H1 (cell line): ENCODE measurements around the gene UMAD1. TPM values are rescaled to one million over a fixed set of nuclear protein-coding genes. Genes with fewer than 3 reads are reported as not detected.

Experiments used
- CTCF ChIA-PET: fragments of 300-600 bp; sonication (Branson Sonifier 250); formaldehyde crosslinking; loops from one replicate; lab custom pipeline; 2021; ENCODE audit not compliant: partially characterized antibody; lab: Charles Lee
- POLR2A ChIA-PET: fragments of 300-600 bp; sonication (Branson Sonifier 250); formaldehyde crosslinking; loops from one replicate; lab custom pipeline; 2021; ENCODE audit warnings: inconsistent platforms; ENCODE audit not compliant: partially characterized antibody; lab: Charles Lee
- DNase-seq, 2 experiments: peaks; one replicate each; pipeline versions ENCODE4 v3.0.0 to v3.0.0-alpha.2; 2010 to 2022; ENCODE audit warnings: low spot score in 2 of 2, low read depth in 1 of 2, mixed read lengths in 1 of 2
- FAIRE-seq: peaks from 2 replicates; lab custom pipeline; 2011; peaks lifted over from hg19 to GRCh38; lab: Jason Lieb, UNC
- H2AFZ ChIP-seq: 2 replicates; pipeline ENCODE4 v1.8.1; 2012; ENCODE audit warnings: low read length, inconsistent platforms
- H2AK5ac ChIP-seq: 2 replicates; pipeline ENCODE4 v1.6.1; 2013; ENCODE audit warnings: low read depth, low read length
- H2BK120ac ChIP-seq: replicated peaks from 2 replicates; pipeline ENCODE3; 2013; ENCODE audit warnings: low read depth, low read length, inconsistent platforms
- H2BK12ac ChIP-seq: 2 replicates; pipeline ENCODE4 v1.6.1; 2013; ENCODE audit warnings: low read depth, low read length
- H2BK15ac ChIP-seq: 2 replicates; pipeline ENCODE4 v1.6.1; 2013; ENCODE audit warnings: low read length
- H2BK20ac ChIP-seq: 2 replicates; pipeline ENCODE4 v1.6.1; 2013; ENCODE audit warnings: low read length
- H2BK5ac ChIP-seq: 2 replicates; pipeline ENCODE4 v1.6.1; 2013; ENCODE audit warnings: low read depth, low read length
- H3K14ac ChIP-seq: 2 replicates; pipeline ENCODE4 v1.6.1; 2013; ENCODE audit warnings: inconsistent platforms; ENCODE audit not compliant: insufficient read length
- H3K18ac ChIP-seq: 2 replicates; pipeline ENCODE4 v1.6.1; 2013; ENCODE audit warnings: low read length; ENCODE audit errors: extremely low read depth
- H3K23ac ChIP-seq: 2 replicates; pipeline ENCODE4 v1.6.1; 2013; ENCODE audit warnings: inconsistent platforms; ENCODE audit not compliant: insufficient read length
- H3K23me2 ChIP-seq: 2 replicates; pipeline ENCODE4 v1.6.1; 2013; ENCODE audit warnings: low read depth, low read length
- H3K27ac ChIP-seq: 2 replicates; pipeline ENCODE4 v1.6.1; 2011; ENCODE audit warnings: low read depth, low read length, inconsistent platforms
- H3K27me3 ChIP-seq, 4 experiments: replicated peaks in 1 of 4; 1 replicate in 1 of 4; 2 replicates in 3 of 4; pipeline versions ENCODE4 v1.6.1 to v1.8.1; 2011 to 2013; ENCODE audit warnings: low read length in 3 of 4, mild to moderate bottlenecking in 3 of 4, inconsistent platforms in 2 of 4, mixed read lengths in 2 of 4, moderate library complexity in 1 of 4; ENCODE audit not compliant: control insufficient read depth in 3 of 4, insufficient read depth in 3 of 4; ENCODE audit errors: extremely low read depth in 1 of 4
- H3K36me3 ChIP-seq, 4 experiments: 2 replicates each; pipeline versions ENCODE4 v1.6.1 to v1.8.1; 2011 to 2013; ENCODE audit warnings: mild to moderate bottlenecking in 4 of 4, low read length in 3 of 4, moderate library complexity in 2 of 4, control low read depth in 1 of 4, inconsistent platforms in 1 of 4; ENCODE audit not compliant: insufficient read depth in 4 of 4, control insufficient read depth in 2 of 4
- H3K4ac ChIP-seq: replicated peaks from 2 replicates; pipeline ENCODE3; 2013; ENCODE audit warnings: low read length, low read depth, mixed read lengths, inconsistent platforms; ENCODE audit not compliant: insufficient read length
- H3K4me1 ChIP-seq, 4 experiments: replicated peaks in 1 of 4; 1 replicate in 1 of 4; 2 replicates in 3 of 4; pipeline versions ENCODE4 v1.6.1 to v1.8.1; 2011 to 2013; ENCODE audit warnings: low read length in 3 of 4, inconsistent platforms in 2 of 4, mixed read lengths in 1 of 4; ENCODE audit not compliant: insufficient read depth in 4 of 4, control insufficient read depth in 3 of 4
- H3K4me2 ChIP-seq, 2 experiments: 2 replicates each; pipeline versions ENCODE4 v1.6.1 to v1.8.1; 2011 to 2013; ENCODE audit warnings: low read depth in 2 of 2, low read length in 2 of 2, control low read depth in 1 of 2, inconsistent platforms in 1 of 2, mild to moderate bottlenecking in 1 of 2; ENCODE audit not compliant: insufficient read depth in 1 of 2
- H3K4me3 ChIP-seq, 4 experiments: fragments of 200-600, 300-600 bp in 1 of 4; sonication (generic), shearing (Covaris generic), sonication (Bioruptor Twin) in 1 of 4; 2 replicates each; pipeline versions ENCODE4 v1.5.1 to v1.8.1; 2011 to 2016; ENCODE audit warnings: low read length in 4 of 4, low read depth in 3 of 4, control low read depth in 2 of 4, inconsistent platforms in 2 of 4, mild to moderate bottlenecking in 2 of 4, mixed read lengths in 1 of 4, moderate library complexity in 1 of 4; ENCODE audit not compliant: insufficient read depth in 2 of 4; ENCODE audit errors: extremely low read depth in 1 of 4
- H3K56ac ChIP-seq: replicated peaks from 2 replicates; pipeline ENCODE3; 2013; ENCODE audit warnings: low read depth, mild to moderate bottlenecking, mixed read lengths, low read length, inconsistent platforms; ENCODE audit not compliant: insufficient read length
- H3K79me1 ChIP-seq: 2 replicates; pipeline ENCODE4 v1.6.1; 2013; ENCODE audit warnings: low read depth, low read length, control low read depth
- H3K79me2 ChIP-seq, 2 experiments: 2 replicates each; pipeline versions ENCODE4 v1.6.1 to v1.8.1; 2012 to 2013; ENCODE audit warnings: low read length in 2 of 2, mild to moderate bottlenecking in 2 of 2, inconsistent platforms in 1 of 2; ENCODE audit not compliant: insufficient read depth in 2 of 2, control insufficient read depth in 1 of 2
- H3K9ac ChIP-seq, 4 experiments: replicated peaks in 1 of 4; 1 replicate in 1 of 4; 2 replicates in 3 of 4; pipeline versions ENCODE4 v1.6.1 to v1.8.1; 2011 to 2013; ENCODE audit warnings: low read depth in 3 of 4, low read length in 3 of 4, control low read depth in 2 of 4, mild to moderate bottlenecking in 2 of 4, moderate library complexity in 2 of 4, inconsistent platforms in 1 of 4; ENCODE audit errors: extremely low read depth in 1 of 4
- H3K9me3 ChIP-seq, 2 experiments: 2 replicates each; pipeline versions ENCODE4 v1.6.1 to v1.8.1; 2012 to 2013; ENCODE audit warnings: mild to moderate bottlenecking in 2 of 2, moderate library complexity in 2 of 2, control low read depth in 1 of 2, inconsistent platforms in 1 of 2, low read depth in 1 of 2, low read length in 1 of 2, mixed read lengths in 1 of 2; ENCODE audit not compliant: insufficient read depth in 2 of 2
- H4K20me1 ChIP-seq, 2 experiments: replicated peaks in 1 of 2; 2 replicates each; pipeline versions ENCODE3 to v1.8.1; 2011 to 2013; ENCODE audit warnings: inconsistent platforms in 2 of 2, low read length in 2 of 2, mild to moderate bottlenecking in 1 of 2; ENCODE audit not compliant: insufficient read depth in 2 of 2, control insufficient read depth in 1 of 2
- H4K5ac ChIP-seq: 2 replicates; pipeline ENCODE4 v1.6.1; 2013; ENCODE audit warnings: low read length, low read depth, mixed read lengths, inconsistent platforms; ENCODE audit not compliant: insufficient read length
- H4K8ac ChIP-seq: 2 replicates; pipeline ENCODE4 v1.8.0; 2013; ENCODE audit warnings: mild to moderate bottlenecking, moderate library complexity, low read length, inconsistent platforms; ENCODE audit not compliant: insufficient read depth; ENCODE audit errors: extremely low read depth
- H4K91ac ChIP-seq: replicated peaks from 2 replicates; pipeline ENCODE3; 2013; ENCODE audit warnings: low read length, mixed read lengths, inconsistent platforms; ENCODE audit not compliant: insufficient read length
- POLR2AphosphoS5 ChIP-seq: IDR thresholded peaks from 2 replicates; pipeline ENCODE4 v1.6.1; 2011; ENCODE audit warnings: low read depth, low read length
- USF2 ChIP-seq: IDR thresholded peaks from 2 replicates; pipeline ENCODE4 v1.6.1; 2011; ENCODE audit warnings: low read length, improper control_type of control experiment
- ZNF274 ChIP-seq: IDR thresholded peaks from 2 replicates; pipeline ENCODE4 v1.7.0; 2012; ENCODE audit warnings: low read length, borderline replicate concordance; ENCODE audit errors: extremely low read depth
- WGBS, 2 experiments: shearing (Covaris generic) in 1 of 2; methylation state at CpG; one replicate each; pipeline versions ENCODE4 v1.1.6 to v1.1.7; 2013 to 2015; ENCODE audit warnings: low lambda C conversion rate in 2 of 2, mixed read lengths in 2 of 2, inconsistent platforms in 1 of 2, low coverage in 1 of 2, missing lambda C conversion rate in 1 of 2; ENCODE audit not compliant: insufficient replicate concordance in 2 of 2, insufficient coverage in 1 of 2, insufficient read length in 1 of 2; ENCODE audit errors: extremely low coverage in 1 of 2, missing lambda C conversion rate in 1 of 2; 5-methylcytosine and 5-hydroxymethylcytosine counted together
- polyA plus RNA-seq, 7 experiments: library from polyadenylated mRNA; depleted of rRNA in 3 of 7; stranded (reverse) in 5 of 7; unstranded in 2 of 7; fragments of >200 nt in 5 of 7; fragments of 200-250 nt in 2 of 7; gene quantifications; 1 replicate in 5 of 7; 2 replicates in 1 of 7; 4 replicates in 1 of 7; pipeline versions ENCODE4 v1.2.1 to v1.2.3, GENCODE V29; 2011 to 2013; ENCODE audit warnings: missing spikeins in 2 of 7, mixed read lengths in 2 of 7
- total RNA-seq: library from RNA; stranded (reverse); fragmentation: NEBNext Ultra II Directional; extraction: Animal tissue kit (Norgen Biotek cat#: 25700); gene quantifications from 2 replicates; pipeline ENCODE4 v1.2.1, GENCODE V29; 2021

UMAD1 gene
- total and polyA plus RNA-seq, 2 of the 8 experiments (the other 6 are each of a cell fraction or from before 2014, with no cell fraction given), result 10.4 to 12.3 TPM

GRCh38 chr7:7914547-7914946, 274.0 kb downstream of the UMAD1 start:
- Histone ChIP-seq H2BK12ac (no peak overlapping the region), H3K14ac (no peak overlapping the region), H3K4me1 (peaks cover 0 to 7% (median 2%) of the 10 kb centered on the region in 4 experiments; a peak in 3 of 7 replicates), H3K4ac (no peak overlapping the region), H3K56ac (no peak overlapping the region), H2BK120ac (no peak overlapping the region), H2AK5ac (no peak overlapping the region), H3K4me2 (no peak overlapping the region), H3K23me2 (no peaks in the 10 kb centered on the region), H4K91ac (no peak overlapping the region), H3K4me3 (no peak overlapping the region), H3K9ac (no peak overlapping the region), H3K27me3 (no peaks in the 10 kb centered on the region), H2BK15ac (no peak overlapping the region), H4K8ac (no peak overlapping the region), H3K79me2 (no peaks in the 10 kb centered on the region), H2BK20ac (no peak overlapping the region), H4K20me1 (no peaks in the 10 kb centered on the region), H3K23ac (no peak overlapping the region), H3K18ac (no peak overlapping the region), H3K9me3 (no peaks in the 10 kb centered on the region), H3K36me3 (no peaks in the 10 kb centered on the region), H4K5ac (no peak overlapping the region), H2AFZ (no peak overlapping the region), H3K79me1 (no peaks in the 10 kb centered on the region), H3K27ac (no peak overlapping the region), H2BK5ac (no peak overlapping the region)
- DNase-seq (no peak), FAIRE-seq (no peak)
- 80% methylated on average over 2 of the region's 2 CpGs; no CpG with 5 or more reads in 1 of the 2 experiments for WGBS, 2 experiments
- CTCF ChIA-PET, result no interaction called here
- POLR2A ChIA-PET, result no interaction called here
- TF ChIP-seq POLR2AphosphoS5, result no peak
- TF ChIP-seq ZNF274, result no peak
- TF ChIP-seq USF2, result no peak
